Embryonic facial prominence (tissue), 1 donor: Measurements from ENCODE around the gene CACFD1.

ENCODE experiments used
- DNase-seq: peaks from one replicate; pipeline ENCODE4 v3.0.0-alpha.2; 2016; ENCODE audit errors: extremely low spot score

CACFD1 gene

GRCh38 chr9:133499892-133500270, 40.1 kb downstream of the CACFD1 start:
- no peak for DNase-seq

GRCh38 chr9:133502112-133502511, 42.3 kb downstream of the CACFD1 start:
- no peak for DNase-seq

GRCh38 chr9:133505186-133505830, 45.5 kb downstream of the CACFD1 start:
- no peak for DNase-seq

GRCh38 chr9:133505901-133506652, 46.3 kb downstream of the CACFD1 start:
- no peak for DNase-seq

GRCh38 chr9:133506653-133507038, 46.9 kb downstream of the CACFD1 start:
- no peak for DNase-seq

- no peak for DNase-seq
Measured at GRCh38 chr9:133507246-133507965, 47.6 kb downstream of the CACFD1 start.

GRCh38 chr9:133508046-133508445, 48.3 kb downstream of the CACFD1 start:
- DNase-seq, result no peak

GRCh38 chr9:133509179-133510083, 49.7 kb downstream of the CACFD1 start:
- no peak for DNase-seq

- no peak for DNase-seq
Measured at GRCh38 chr9:133510926-133511505, 51.2 kb downstream of the CACFD1 start.

- no peak for DNase-seq
Measured at GRCh38 chr9:133511607-133512006, 51.8 kb downstream of the CACFD1 start.

- no peak for DNase-seq
Measured at GRCh38 chr9:133512253-133513213, 52.8 kb downstream of the CACFD1 start.

- DNase-seq, result no peak
Measured at GRCh38 chr9:133513214-133514100, 53.7 kb downstream of the CACFD1 start.

- DNase-seq, result no peak
Measured at GRCh38 chr9:133514460-133515239, 54.9 kb downstream of the CACFD1 start.

GRCh38 chr9:133515240-133515610, 55.4 kb downstream of the CACFD1 start:
- no peak for DNase-seq

GRCh38 chr9:133515615-133516255, 56.0 kb downstream of the CACFD1 start:
- DNase-seq, result no peak

GRCh38 chr9:133516256-133516960, 56.6 kb downstream of the CACFD1 start:
- no peak for DNase-seq

- DNase-seq, result no peak
Measured at GRCh38 chr9:133516961-133517350, 57.2 kb downstream of the CACFD1 start.
